ENCODE measurements around the gene KCNK5.

DNA sequence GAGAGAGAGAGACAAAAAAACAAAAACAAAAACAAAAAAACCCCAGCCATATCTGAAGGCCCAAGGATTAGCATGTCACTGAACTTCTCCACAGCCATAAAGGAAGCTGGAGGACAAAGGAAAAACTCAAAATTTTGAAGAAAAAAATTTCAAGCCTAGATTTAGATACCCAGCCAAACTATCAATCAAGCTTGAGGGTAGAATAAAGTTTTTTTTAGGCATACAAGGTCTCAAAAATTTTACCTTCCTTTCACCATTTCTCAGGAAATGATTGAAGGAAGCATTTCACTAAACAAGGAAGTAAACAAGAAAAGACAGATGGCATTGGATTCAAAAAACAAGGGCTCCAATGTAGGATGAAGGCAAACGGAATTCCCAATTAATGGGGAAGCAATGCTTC is 52.1 kb downstream of the KCNK5 start:
- TF ChIP-seq POLR2A (IDR thresholded peaks at IDR 0.05) (no peak), CTCF (IDR thresholded peaks at IDR 0.05) (no peak)
